NCI-H2196 treated with DMSO at 0.1 percent for 48 hours (cell line): ENCODE data around the gene HOXA2.

Experiments
- DNase-seq: peaks from one replicate; lab custom pipeline; 2025; ENCODE audit not compliant: unreplicated experiment; lab: John Stamatoyannopoulos, UW

The HOXA2 gene

DNA sequence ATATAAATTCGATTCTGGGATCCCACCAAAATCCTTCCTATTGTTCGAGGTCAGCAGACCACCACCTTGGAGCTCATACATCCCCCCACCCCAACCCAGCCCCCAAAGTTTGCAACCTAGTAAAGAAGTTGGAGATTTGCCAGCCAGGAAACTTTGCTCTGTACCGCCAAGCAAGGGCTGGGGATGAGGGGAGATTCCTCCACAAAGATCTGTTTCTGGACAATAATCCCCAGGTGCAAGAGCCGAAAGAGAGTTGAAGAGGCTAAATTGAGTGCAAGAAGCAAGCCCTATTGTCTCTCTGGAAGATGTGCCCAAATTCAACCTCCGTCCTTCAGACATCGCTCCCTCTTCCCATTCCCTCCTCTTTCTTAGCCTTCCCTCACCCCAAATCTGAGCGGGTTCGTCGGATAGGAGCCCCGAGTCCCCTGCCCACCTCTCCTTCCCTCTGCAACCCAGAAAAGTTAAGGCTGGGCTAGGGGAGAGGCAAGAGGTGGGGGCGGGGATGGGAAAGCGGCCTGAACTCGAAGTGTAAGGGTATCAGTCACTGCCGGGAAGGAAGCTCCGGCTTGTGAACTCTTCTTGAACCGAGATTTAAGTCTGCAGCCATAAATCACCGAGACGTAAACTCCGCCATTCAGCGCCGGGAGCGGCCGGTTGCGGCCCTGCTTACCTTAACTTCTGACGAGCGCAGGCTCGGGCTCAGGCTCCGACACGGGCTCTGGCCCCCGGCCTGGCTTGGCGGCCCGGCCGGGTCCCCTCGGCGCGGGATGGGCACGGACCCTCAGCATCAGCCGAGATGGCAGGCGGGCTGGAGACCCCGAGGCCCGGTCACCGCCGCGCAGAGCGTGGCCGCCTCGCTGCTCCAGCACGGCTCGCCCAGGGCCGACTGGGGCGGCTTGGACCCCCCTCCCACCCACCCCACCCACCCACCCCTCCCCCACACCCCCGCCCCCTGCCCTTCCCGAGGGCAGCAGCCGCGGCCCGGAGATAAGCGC is 10.8 kb upstream of the HOXA2 start:
- no peak for DNase-seq

DNA sequence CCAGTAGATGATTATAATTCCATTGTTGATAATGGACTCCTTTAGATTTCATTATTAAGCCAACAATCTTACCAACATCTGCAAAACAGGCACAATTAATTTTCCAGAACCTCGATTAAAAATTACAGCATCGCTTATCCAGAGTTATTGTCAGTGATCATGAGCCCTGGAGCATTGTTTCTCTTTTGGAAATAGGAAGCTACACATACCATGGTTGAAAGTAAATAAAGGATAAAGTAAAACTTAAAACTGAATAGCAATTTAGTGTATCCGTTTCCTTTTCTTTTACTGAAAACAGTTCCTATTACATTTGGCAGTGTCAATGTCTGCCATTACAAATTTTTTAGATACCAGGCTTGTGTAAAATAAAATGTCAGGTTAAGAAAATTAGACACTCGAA is 9.9 kb upstream of the HOXA2 start:
- DNase-seq, result no peak

DNA sequence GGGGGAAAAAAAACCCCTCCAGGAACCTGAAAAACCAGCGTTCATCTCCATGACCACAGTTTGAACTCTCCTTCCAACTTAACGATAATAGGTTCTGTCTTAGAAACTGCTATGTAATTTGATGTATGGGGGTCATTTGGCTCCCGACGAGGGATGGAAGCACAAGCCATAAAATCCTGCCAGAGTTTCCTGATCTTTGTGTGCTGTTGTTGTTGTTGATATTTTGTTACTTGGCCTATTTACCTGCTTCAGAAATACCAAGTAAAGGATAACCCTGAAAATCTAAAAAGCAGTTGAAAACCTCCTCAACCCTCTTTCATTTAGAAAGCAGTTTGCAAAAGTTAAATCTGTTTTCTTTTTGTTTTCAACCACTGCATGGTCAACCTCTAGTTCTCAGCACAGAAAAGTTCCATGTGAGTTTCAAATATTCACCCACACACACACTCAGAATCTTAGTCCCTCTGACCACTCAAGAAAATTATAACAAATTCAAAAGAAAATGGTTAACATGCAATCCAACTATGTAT is 9.3 kb upstream of the HOXA2 start:
- DNase-seq, result no peak

DNA sequence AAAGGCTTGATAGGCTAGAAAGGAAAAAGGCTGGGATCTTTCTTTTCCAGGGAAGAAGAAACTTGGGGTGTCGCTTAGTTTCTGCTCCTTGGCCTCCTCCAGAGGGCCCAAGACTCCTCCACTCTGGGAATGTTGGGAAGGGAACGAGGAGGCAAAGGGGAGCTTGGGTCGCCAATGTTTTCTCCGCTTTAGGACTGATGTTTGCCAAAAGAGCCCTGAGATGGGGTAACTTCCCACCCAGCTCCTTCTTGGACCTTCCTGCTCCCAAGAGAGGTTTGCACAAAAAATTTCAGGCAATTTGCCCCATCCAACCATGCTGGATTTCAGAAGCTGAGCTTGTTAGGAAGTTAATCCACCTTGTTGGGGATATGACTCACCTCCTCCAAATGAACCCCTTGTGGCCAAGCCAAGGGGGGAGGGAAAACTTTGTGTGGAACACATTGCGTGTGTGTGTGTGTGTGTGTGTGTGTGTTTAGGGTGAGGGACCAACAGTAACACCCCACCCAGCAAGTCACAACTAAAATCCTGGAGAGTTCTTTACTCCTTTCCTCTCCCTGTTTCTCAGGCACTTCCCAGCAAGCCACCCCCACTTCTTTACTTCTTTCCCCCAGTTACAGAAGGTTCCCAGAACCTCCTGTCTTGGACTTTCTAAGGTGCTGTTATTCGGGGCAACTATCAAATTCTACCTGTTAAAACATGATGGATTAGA is 8.7 kb upstream of the HOXA2 start:
- no peak for DNase-seq

DNA sequence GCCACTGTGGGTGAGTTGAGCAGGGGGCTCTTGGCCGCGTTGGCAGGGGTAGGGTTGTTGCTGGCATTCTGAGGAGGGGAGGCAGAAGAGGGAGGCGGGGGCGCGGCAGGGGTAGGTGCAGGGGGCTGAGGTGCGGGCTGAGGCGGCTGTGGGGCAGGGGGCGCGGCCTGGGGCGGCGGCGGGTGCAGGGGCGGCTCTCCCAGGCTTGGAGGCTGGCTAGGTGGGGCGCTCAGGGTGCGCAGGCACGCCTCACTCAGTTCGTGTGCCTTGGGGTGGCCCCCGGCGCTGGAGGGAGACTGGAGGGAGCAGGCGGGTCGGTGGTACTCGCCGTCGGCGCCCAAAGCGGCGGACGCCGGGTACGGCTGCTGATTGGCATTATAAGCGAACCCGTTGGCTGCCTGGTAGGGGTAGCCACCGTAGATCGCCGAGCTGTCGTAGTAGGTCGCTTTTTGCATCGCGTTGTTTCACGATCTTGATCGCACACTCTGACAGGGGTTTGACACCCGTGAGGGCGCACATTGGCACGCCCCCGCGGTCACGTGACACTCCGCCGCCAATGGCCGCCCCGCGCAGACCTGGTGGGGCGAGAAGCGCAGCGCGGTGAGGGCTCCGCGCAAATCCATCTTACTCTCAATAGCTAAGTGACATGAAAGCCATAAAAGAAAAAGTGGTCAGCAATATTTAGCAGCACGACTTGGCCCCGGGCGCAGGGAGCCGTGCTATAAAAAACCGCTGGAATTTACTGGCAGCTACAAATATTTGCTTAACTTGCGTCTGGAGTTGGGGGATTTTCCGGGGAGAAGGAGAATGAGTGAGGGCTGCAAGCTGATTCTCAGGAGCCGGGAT is 7.9 kb upstream of the HOXA2 start:
- no peak for DNase-seq

DNA sequence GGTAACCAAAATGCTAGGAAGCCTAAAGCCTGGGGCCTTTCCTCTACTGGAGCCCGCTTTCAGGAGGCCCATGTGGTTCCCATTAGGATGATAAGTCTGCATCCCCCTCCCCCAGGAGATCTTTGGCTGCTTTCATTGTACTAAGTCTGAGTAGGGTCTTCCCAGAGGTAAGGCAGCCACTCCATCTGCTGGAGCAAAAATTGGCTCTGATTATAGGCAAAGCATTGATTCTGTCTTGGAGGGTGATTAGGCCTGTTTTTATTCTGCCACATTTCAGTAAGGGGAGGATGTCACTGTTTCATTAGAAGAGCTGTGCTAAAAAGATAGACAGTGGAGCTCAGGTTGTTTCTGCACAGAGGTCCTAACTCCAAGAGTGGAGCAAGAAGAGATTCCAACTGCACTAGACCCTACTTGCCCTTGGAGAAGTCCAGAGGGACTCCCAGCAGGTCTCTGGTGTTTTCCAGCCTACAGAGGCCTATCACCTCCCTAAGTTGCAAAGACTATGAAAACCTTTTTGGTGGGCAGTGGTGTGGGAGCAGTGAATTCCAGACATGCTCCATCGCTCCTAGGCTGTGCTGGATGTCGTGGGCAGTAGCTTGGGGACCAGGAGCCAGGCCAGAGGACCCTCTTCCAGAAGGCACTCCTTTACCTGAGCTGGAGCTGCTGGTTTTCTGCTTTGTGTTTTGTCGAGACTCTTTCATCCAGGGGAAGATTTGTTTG is 7.1 kb upstream of the HOXA2 start:
- no peak for DNase-seq

DNA sequence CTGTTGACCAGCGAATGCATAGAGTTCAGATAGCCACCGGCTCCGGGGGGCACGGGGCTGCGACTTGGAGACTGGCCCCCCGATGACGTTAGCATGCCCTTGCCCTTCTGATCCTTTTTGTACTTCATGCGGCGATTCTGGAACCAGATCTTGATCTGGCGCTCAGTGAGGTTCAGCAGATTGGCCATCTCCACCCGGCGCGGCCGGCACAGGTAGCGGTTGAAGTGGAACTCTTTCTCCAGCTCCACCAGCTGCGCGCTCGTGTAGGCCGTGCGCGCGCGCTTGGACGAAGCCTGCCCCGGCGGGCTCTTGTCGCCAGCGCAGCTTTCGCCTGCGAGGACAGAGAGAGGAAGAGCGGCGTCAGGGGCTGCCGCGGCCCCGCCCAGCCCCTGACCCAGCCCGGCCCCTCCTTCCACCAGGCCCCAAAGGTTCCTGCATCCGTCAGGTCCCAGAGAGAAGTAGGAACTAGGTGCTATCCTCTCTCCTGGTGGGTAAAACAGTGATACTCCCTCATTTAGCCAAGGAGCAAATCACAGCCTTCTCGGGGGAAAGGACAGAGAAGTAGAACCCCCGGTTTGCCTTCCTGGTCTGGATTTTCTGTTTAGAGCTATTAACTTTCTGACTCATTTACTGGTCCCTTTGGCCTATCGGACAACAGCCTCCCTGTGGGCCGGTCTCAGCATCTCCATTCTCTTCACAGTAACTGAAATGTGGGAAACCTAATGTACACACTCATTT is 6.1 kb upstream of the HOXA2 start:
- DNase-seq, result no peak

DNA sequence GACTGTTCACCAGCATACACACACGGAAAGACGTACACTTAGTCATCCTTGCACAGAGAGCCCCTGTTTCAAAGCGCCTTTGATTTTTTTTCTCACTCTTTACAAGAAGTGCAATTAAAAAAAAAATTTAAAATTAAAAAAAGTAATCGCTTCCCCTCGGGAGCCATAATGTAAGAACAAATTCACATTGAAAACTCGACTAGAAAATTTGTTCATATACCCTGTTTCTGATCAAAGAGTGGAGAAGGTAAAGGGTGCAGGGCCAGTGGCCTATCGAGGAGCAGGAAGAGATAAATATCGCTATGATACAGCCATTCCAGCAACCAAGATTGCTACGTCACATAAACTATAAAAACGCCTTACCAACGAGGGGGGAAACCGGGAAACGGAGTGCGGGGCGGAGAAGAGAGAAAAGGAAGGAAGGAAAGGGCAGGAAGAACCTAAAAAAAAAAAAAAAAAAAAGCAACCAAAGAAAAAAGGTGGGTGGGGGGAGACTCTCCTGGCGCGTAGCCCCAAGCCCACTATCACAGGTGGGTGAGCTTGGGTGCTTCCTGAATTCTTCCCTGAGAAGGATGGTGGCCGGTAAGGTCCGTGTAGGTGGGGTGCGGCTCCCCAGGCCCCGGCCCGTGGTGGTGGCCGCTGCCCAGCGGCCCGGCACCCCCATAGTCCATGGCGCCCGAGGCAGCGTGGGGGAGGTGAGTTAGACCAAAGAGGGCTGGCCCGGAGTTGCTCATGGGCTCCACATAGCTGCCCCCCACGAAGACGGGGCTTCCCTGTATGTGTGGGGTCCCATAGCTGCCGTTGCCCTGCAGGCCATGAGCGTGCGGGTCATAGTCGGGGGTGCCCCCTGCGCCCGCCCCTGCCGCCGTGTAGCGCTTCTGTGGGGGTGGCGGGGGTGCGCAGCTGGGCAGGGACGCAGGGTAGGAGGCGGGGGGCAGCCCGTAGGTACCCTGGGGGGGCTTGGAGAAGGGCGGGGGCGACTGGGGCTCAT is 5.2 kb upstream of the HOXA2 start:
- DNase-seq, result no peak

DNA sequence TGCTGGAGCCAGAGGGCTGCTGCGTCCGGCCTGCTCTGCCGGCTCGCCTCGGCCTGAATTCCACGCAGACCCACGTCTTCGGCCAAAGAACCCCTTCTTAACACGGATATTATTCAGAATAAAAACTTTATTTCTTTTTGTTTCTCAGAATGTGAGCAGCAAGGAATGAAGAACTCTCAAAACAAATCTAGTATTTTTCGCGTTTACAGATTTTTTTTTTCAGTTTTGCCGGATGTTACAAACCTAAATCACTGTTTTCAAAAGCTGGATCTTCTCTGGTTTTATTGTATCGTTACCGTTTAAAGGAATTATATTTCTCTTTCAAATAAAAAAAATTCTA is 4.4 kb upstream of the HOXA2 start:
- no peak for DNase-seq

DNA sequence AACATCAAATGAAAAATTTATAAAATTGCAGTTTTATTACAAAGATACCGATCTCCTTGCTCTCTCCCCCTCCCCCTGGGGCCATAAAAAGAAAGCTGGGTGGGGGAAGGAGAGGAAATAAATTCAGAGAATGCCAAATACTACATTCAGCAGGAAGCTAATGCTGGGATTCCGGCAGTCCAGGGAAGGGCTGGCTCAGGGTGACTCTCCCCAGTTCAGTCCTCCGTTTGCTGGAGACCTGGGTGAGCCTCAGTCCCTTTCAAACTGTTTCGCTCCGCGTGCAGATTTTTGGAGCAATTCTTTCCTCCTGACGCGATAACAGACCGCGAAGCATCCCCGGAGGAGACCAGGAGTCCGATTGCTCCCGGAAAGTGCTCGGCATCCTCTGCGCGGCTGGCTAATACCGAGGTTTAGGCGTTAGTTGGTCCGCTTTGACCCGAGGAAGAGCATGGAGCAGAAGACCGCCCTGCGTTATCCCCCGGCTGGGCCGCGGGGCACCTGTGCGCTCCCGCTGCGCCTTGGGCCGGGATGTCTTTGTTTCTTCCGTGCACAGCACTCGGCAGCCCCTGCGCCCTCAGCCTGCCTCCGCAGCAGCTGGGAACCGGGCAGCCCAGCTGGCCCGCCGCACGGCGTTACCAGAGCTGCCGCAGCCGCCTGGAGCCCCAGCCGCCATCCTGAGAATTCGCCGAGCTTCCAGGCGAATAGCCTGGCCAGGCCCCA is 3.9 kb upstream of the HOXA2 start:
- no peak for DNase-seq

DNA sequence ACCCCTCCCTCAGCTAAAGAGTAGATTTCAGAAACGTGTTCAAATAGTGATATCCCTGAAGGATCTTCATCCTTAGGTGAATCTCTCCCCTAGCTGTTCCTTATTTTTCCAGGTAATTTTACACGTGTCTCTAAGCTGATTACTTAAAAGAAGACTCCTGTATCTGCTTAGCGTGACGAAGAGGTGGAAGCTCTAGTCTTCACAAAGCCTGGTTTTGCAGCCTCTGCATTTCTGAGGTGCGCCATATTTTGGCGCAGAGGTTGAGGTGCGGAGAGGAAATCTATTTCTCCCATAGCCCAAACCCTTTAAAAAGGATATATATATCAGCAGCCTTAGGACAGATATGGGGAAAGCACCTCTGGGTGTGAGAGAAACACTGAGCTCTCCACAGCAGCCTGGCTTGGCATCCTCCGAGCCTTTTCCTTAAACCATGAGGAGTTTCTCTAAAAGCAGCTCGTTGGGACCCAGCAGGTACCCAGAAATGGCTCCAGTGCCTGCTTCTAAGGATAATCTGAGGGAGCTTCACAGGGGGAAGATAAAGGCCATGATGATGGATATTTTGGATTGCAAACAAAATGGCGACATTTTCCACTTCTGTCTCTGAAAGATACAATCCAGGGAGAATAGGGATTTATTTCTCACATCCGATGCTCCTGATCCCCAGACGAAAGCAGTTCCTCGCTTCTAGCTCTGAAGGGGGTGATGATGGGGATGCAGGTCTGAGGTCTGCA is 3.0 kb upstream of the HOXA2 start:
- no peak for DNase-seq

DNA sequence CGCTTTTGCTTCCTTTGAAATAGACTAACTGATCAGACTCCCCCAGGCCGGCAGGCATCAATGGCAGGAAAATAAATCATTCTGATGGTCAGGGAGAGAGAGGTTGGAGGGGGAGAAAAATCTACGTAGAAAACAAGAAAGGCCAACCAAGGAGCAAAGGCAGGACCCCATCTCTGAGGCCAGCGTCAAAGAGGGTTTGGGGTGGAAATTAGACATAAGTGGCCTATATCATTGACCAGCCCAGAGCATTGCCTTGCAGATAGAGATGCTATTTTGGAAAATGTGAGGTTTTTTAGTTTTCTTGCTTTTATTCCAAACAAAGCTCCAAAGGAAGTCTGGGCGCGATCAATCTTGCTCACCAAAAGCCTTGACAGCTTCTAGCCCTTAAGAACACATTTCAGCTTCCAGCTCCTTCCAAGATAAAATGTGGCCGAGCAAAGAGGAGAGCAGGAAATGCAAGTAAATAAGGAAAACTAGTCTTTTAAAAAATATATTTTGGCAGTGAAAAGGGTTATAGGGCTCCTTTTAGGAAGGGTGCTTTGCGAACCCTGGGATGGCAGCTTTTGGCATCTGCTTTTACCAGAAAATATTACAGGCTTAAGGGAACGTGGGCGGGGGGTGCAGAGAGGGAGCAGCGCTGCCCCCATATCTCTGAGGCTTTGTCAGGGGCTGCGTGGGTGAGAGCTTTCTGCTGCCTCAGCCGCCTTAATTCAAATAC is 2.0 kb upstream of the HOXA2 start:
- no peak for DNase-seq

DNA sequence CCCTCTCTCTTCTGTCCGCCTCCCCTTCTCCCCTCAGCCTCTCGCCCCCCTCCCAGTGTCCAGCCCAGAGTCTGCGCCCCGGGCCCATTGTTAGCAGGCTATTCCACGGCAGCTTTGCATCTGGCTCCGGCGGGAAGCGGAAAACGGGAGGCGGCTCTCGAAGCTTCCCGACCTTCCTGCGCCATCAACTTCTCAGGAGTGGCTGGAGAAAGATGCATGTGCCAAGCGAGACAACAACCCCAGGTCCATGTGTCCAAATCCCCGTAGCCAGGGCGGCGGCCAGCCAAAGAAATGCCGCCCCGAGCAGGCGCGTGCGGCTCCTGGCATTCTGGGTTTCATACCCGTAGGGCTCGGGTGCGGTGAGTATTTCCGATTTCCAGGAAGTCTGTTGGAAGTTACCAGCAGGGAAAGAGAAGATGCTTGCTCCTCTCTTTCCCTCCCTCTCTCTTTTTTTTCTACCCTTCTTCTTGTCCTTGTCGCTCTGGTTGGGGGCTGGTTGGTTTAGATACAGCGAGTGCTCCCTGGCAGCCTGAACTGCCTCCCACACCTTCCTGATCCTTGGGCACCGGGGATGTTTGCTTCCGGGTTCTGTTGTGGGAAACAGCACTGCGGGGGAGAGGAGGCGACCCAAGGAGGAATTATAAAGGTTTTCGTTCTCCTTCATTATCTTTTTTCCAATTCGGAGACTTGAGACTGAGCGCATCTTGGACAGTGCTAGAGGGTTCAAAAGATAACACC is 1.2 kb upstream of the HOXA2 start:
- no peak for DNase-seq

DNA sequence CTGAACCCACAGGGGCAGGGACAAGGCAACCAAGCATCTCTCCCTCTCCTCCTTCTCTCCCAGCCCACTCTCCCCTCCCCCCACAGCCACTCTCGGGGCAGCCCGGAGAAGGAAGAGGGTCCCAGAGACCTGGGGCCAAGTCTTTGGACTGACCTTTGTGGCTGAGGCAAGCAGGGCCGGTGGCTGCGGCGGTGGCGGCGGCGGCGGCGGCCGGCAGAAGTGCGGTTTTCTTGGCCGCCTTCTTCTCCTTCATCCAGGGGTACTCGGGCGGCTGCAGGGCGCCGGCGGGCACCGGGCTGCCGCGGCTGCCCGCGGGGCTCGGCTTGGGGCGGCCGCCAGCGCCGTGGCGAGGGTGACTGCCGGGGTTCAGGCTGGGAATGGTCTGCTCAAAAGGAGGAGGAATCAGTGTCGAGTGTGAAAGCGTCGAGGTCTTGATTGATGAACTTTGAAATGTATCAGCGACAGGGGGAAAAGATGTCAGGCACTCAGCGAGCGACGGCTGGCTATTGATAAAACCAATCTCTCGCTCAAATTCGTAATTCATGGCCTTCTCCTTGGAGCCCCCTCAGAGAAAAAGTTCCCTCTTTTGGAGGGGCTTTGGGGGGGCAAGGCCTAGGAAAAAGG is 414 bp downstream of the HOXA2 start:
- no peak for DNase-seq

DNA sequence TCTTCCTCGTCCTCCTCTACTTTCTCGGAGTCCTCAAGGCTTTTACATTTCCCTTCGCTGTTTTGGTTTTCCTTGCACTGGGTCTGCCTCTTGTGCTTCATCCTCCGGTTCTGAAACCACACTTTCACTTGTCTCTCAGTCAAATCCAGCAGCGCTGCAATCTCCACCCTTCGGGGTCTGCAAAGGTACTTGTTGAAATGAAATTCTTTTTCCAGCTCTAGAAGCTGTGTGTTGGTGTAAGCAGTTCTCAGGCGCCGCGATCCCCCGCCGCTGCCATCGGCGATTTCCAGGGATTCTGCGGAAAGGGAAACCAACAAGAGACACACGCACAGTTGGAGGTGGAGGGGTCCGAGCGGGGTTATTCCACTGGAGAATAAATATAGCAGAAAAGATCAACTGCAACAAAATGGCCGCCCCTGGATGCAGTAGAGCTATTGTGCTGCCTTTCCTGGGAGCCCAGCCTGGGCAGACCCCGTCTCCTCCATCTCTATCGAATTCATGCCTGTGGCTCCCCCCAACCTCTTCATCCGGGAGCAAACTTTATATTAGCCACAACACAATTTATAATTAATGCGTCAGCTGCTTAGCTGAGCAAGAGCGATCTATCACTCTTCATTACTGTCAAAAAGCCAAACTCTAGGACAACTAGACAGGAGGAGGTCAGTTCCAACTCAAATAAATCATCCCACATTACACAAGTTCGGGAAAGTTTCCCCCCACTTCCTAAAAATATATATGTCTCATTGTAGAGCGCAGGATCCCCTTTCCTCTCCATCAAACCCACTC is 1.1 kb downstream of the HOXA2 start:
- DNase-seq, result no peak
